Activated CD8-positive, alpha-beta memory T cell treated with anti-CD3 and anti-CD28 coated beads, Interleukin-2, amount 50 U/mL, for 24 hours (primary cell): ENCODE results near the gene TAAR6.
"Not testable (repeated sequence)": the region's sequence is repeated elsewhere in the genome, so short reads cannot be mapped to it uniquely, and the experiment has no call there.

Source experiments
- DNase-seq: peaks from one replicate; pipeline ENCODE4 v3.0.0-alpha.2; 2020; ENCODE audit errors: extremely low read depth

Gene TAAR6, protein sequence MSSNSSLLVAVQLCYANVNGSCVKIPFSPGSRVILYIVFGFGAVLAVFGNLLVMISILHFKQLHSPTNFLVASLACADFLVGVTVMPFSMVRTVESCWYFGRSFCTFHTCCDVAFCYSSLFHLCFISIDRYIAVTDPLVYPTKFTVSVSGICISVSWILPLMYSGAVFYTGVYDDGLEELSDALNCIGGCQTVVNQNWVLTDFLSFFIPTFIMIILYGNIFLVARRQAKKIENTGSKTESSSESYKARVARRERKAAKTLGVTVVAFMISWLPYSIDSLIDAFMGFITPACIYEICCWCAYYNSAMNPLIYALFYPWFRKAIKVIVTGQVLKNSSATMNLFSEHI

GRCh38 chr6:132570221-132570777 is at the start of gene TAAR6:
TSS of gene TAAR6 (plus strand) at chr6:132570322. CDS start at chr6:132570322, 0 bp downstream.
- no peak for DNase-seq

DNA sequence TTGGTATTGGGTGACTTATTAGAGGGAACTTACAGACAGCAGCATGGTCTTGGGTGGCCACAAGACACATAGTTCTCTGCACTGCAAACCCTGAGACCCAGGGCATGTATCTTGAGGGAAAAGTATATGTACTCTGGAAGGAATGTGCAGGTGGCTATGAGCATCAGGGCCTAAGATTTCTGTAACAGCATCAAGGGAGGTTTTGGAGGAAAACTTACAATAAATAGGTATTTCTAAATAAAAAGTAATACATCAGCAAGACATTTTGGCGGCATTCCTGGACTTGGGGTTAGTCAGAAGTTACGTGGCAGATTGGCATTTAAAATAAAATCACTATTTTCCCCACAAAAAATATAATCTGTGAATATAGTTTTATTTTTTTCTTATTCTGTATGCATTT is 49.2 kb upstream of the TAAR6 start:
- no peak for DNase-seq

GRCh38 chr6:132524646-132525045 is 45.5 kb upstream of the TAAR6 start:
- no peak for DNase-seq

DNA sequence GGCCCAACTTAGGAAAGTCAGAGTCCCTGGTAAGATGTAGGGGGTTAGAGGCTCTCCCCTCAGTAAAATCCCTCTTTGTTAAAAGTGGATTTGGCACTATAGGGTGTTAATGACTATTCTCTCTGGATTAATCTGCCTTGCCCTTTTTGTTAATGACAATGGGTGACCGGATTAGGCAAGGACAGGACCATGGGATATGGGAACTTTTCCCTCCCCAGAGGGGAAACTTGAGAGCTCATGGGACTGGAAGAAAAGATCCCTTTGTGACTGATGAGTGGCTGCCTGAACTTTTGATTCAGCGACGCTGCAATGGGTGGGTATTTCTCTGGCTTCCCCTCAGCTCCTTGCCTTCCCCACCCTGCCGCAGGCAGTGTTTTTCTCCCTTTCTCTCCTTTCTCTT is 44.3 kb upstream of the TAAR6 start:
- DNase-seq, result no peak

DNA sequence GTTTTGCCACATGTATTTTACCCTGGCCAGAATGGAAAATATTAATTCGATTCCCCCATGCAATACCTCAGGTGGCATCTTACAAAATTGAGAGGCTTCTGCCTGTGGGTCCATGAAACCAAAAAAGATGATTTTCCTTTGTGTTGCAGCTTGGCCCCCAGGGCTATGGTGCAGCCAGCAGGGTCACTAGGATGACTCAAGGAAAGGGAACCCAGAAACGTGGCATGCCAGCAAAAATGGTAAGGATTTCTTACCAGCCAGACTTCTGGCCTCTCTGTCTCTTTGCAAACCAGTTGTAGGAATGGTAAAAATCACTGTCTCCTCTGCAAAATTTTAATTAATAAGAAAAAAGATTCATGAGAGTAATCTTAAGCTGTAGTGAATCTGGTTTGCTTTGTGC is 43.7 kb upstream of the TAAR6 start:
- DNase-seq, result no peak

- no peak for DNase-seq
Observed at GRCh38 chr6:132527791-132528190, 42.3 kb upstream of the TAAR6 start.

DNA sequence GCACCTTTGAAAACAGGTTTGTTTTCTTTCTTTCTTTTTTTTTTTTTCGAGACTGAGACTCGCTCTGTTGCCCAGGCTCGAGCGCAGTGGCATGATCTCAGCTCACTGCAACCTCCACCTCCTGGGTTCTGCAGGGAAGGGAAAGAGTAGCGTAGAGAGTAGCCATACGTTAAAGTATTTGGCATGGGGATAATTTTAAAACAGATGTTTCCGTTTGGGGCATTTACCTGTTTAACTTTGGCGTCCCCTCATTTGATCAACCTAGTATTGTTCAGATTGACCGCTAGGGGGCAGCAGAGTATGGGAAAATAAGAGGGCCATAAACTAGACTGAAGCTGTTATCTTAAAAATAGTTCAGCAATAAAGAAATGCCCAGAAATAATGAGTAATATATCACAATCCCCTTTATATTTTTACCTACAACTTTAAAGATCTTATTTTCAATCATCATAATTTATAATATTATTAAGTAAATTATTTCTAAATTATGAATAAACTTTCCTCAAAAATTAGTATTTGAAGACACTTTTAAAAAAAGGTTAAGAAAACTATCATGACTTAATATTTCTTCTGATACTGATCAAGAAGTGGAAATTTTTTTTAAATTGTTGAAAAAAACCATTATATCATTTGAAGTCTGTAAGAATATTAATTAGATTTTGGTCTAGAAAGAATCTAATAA is 39.7 kb upstream of the TAAR6 start:
- peak; percentile 48 for DNase-seq

DNA sequence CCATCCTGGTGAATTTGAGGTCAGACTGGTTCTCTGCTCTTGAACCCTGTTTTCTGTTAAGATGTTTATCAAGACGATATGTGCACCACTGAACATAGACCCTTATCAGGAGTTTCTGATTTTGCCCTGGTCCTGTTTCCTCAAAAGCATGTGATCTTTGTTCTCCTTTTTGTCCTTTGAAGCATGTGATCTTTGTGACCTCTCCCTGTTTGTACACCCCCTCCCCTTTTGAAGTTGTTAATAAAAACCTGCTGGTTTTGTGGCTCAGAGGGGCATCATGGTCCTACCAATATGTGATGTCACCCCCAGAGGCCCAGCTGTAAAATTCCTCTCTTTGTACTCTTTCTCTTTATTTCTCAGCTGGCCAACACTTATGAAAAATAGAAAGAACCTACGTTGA is 35.6 kb upstream of the TAAR6 start:
- not testable (repeated sequence) for DNase-seq

GRCh38 chr6:132537145-132537544 is 33.0 kb upstream of the TAAR6 start:
- DNase-seq, result no peak

- DNase-seq, result no peak
Observed at GRCh38 chr6:132537977-132538376, 32.1 kb upstream of the TAAR6 start, which contains the start of gene TAAR9. TSS of gene TAAR9 (plus strand) at chr6:132538277. CDS start at chr6:132538290, 13 bp downstream.

GRCh38 chr6:132544826-132545225 is 25.3 kb upstream of the TAAR6 start:
- DNase-seq, result no peak

DNA sequence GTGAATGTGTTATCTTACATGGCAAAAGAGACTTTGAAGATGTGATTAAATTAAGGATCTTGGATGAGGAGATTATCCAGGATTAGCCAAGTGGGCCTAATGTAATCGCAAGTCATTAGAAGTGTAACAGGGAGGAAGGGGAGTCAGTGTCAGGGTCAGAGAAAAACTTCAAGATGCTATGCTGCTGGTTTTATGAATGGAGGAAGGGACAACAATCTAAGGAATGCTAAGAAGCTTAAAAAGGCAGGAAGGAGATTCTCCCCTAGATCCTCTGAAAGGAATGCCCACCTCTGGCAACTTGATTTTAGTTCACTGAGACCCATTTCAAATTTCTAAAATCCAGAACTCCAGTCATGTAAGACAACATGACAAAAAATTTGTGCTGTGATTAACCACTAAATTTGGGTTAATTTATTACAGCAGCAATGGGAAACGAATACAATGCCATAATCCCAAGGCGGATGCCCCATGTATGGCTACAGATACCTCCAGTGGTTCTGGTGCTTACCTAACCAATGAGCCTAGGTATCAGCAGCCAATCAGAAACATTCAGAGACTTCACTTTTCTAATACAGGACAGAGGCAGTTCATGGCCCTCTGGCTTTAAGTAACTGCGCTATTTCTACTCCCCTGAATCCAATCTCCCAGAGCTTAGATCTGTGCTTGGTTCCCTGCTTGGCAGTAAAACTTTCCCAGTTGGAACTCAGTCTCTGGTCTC is 21.2 kb upstream of the TAAR6 start:
- DNase-seq, result no peak

DNA sequence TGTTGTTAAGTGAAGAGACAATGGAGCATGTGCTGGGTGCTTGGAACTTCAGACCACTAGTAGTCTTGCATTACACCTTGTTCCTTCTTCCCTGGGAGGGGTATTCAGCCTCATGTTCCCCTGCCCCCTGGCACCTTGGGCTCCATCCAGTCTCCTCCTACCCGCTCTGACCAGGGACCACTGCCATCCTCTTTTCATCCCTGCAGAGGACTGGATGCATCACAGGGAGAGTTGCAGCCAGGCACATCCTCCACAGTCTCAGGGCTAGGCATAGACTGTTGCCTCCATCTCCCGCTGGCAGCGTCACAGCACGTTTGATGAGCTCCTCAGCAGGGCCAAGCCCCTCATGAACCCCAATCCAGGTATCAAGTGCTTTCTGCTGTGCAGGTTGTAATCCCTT is 18.9 kb upstream of the TAAR6 start:
- DNase-seq, result no peak

- no peak for DNase-seq
Observed at GRCh38 chr6:132552372-132552771, 17.8 kb upstream of the TAAR6 start, which contains the start of gene TAAR8. TSS of gene TAAR8 (plus strand) at chr6:132552672. CDS start at chr6:132552693, 21 bp downstream.

DNA sequence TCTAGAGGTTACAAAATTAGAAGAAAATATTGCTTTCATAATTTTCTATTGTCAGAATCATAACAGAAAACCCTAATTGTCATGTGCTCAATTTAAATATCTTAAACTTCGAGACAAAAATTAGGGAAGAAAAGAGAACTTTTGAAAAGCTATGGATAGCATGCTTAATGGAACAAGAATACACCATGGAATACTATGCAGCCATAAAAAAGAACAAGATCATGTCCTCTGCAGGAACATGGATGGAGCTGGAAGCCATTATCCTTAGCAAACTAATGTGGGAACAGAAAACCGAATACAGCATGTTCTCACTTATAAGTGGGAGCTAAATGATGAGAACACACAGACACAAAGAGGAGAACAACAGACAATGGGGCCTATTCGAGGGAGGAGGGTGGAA is 10.0 kb upstream of the TAAR6 start:
- DNase-seq, result not testable (repeated sequence)

DNA sequence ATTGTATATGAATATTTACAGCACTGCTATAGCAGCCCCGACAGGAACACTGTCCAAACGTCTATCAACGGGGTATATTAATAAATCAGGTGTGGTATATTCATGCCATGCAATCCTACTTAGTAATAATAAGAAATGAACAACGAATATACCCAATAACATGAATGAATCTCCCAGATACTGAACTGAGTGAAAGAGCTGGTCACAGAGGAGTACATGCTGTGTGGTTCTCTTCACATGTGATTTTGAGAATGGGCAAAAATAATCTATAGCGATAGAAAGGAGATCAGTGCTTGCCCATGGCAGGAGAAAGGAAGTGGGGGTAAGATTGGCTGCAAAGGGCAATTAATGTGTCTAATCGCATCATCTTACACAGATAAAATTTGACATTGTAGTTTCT is 3.7 kb upstream of the TAAR6 start:
- DNase-seq, result no peak

DNA sequence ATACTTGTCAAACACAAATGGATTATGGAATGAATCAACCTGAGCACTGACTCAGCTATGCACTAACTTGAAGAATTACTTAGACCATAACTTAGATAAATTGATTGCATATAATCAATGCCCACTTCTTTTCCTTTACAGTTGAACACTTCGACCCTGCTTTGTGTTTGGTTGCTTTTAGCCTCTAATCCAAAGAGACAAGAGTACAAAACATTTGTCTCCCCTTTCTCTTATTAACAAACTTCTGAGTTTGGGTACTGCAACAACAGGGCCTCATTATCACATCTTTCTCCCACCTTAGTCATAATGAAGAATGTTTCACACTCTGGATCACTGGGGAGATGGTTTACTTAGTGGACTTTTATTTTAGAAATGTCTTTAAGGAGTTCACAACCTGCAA is 2.6 kb upstream of the TAAR6 start:
- no peak for DNase-seq

GRCh38 chr6:132568611-132569010 is 1.5 kb upstream of the TAAR6 start:
- no peak for DNase-seq

GRCh38 chr6:132569170-132569569 is 952 bp upstream of the TAAR6 start:
- no peak for DNase-seq

DNA sequence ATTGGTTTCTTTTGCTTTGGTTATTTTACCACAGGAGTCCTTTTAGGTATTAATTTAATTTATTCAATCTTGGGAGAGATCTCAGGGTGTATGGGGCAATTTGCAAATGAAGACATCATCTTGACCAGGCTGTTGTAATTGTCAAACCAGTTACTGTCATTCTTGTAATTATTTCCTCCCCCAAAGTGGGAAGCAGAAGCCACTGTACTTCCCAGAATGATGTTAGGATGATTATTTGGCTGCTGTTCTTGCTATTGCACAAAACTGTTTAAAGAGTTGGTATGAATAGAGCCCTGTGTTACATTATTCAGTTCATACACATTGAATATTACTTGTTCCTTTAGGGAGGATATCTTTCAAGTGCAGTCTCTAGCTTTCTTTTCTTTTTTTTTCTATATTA is 1.7 kb downstream of the TAAR6 start:
- DNase-seq, result no peak

DNA sequence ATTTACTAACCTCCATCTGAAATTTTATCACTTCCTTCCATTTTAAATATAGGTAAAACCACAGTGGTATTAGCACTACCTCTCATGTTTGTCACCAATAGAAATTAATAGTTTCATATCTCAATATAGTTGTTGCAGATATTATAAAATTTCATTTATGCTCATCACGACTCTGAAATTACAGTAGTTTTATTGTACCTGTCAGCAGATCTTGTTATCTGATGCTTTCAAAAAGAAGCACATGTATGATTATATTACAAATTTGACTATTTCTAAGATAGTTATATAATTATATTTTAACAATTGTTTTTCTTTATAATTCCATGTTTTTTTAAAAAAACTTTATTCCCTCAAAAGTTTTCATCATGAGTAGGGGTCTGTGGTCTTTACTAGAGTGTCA is 14.6 kb downstream of the TAAR6 start:
- DNase-seq, result no peak

- DNase-seq, result no peak
Observed at GRCh38 chr6:132587424-132587823, 17.3 kb downstream of the TAAR6 start.
